AG04449 (cell line): ENCODE data around the gene HECTD1.

Experiments
- CTCF ChIA-PET: fragments of 350-600 bp; formaldehyde crosslinking; extraction: SDS; loops from one replicate; lab custom pipeline; 2021; ENCODE audit warnings: antibody characterized with exemption; lab: Yijun Ruan, JAX
- POLR2A ChIA-PET: fragments of 400-600, 350-600 bp; formaldehyde crosslinking; extraction: SDS; loops from one replicate; lab custom pipeline; 2020; ENCODE audit warnings: antibody characterized with exemption, inconsistent platforms; lab: Yijun Ruan, JAX
- DNase-seq: peaks from one replicate; pipeline ENCODE4 v3.0.0-alpha.2; 2010; ENCODE audit warnings: low read depth, low spot score
- H3K4me3 ChIP-seq: 2 replicates; pipeline ENCODE4 v1.5.1; 2011; ENCODE audit warnings: low read depth, mild to moderate bottlenecking, control low read depth, low read length
- TF ChIP-seq, protein P1 (sequence below): IDR thresholded peaks from one replicate; pipeline ENCODE4 v1.5.1; 2011; ENCODE audit warnings: mild to moderate bottlenecking, moderate library complexity, low read length, control low read depth, inconsistent platforms; ENCODE audit not compliant: insufficient read depth; ENCODE audit errors: missing control alignments

The HECTD1 gene

DNA sequence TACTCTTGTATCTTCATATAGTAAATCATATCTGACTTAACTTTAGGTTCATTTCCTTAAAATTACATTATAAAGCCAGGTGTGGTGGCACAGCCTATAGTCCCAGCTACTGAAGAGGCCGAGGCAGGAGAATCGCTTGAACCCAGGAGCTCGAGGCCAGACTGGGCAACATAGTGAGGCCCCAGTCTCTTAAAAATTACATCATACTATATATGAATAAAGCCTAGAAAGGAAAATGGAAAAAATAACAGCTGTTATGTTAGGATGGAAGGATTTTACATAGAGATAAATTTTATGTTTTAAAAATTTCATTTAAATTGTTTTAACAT is 4.2 kb downstream of the HECTD1 start:
- POLR2A ChIA-PET = no interaction called here
- no peak overlapping the region for H3K4me3 ChIP-seq
- DNase-seq = no peak
- CTCF ChIA-PET = no interaction called here
- TF ChIP-seq, protein P1, sequence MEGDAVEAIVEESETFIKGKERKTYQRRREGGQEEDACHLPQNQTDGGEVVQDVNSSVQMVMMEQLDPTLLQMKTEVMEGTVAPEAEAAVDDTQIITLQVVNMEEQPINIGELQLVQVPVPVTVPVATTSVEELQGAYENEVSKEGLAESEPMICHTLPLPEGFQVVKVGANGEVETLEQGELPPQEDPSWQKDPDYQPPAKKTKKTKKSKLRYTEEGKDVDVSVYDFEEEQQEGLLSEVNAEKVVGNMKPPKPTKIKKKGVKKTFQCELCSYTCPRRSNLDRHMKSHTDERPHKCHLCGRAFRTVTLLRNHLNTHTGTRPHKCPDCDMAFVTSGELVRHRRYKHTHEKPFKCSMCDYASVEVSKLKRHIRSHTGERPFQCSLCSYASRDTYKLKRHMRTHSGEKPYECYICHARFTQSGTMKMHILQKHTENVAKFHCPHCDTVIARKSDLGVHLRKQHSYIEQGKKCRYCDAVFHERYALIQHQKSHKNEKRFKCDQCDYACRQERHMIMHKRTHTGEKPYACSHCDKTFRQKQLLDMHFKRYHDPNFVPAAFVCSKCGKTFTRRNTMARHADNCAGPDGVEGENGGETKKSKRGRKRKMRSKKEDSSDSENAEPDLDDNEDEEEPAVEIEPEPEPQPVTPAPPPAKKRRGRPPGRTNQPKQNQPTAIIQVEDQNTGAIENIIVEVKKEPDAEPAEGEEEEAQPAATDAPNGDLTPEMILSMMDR = no peak

- TF ChIP-seq, protein P1 = no peak
- no peak for DNase-seq
- CTCF ChIA-PET = no interaction called here
- no peak overlapping the region for H3K4me3 ChIP-seq
- POLR2A ChIA-PET = interaction anchor here (0.7 kb wide), 1 partner anchor 76 kb away, joined by 4 read pairs; no protein-coding TSS in a partner anchor
Measured at GRCh38 chr14:31201111-31201510, 6.5 kb downstream of the HECTD1 start.

- no peak for DNase-seq
- CTCF ChIA-PET = no interaction called here
- TF ChIP-seq, protein P1 = no peak
- H3K4me3 ChIP-seq = no peak overlapping the region
- POLR2A ChIA-PET = interaction anchor here (0.7 kb wide), 1 partner anchor 76 kb away, joined by 4 read pairs; no protein-coding TSS in a partner anchor
Measured at GRCh38 chr14:31200702-31200990, 6.9 kb downstream of the HECTD1 start.

DNA sequence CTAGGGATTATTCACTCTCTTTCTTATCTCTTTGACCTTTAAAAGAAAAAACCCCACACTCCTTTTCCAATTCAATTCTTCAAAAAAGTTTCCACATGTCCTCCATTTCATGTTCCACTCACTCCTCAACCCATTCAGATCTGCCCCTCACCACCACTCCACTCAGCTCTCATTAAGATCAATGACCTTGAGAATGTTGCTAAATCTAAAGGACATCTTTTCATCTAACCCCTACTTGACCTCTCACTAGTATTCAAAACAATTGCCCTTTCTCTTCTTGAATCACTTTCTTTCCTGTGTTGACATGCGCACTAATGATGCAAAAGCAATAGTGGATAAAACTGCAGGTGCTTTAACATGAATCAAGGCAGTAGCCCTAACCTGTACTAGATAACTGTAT is 9.9 kb downstream of the HECTD1 start:
- ChIA-PET CTCF (interaction anchor here (6.4 kb wide), 1 partner anchor 10 kb away, joined by 43 read pairs; the partner anchor contains the start of gene HECTD1), POLR2A (no interaction called here)
- TF ChIP-seq, protein P1 = no peak
- DNase-seq = no peak
- H3K4me3 ChIP-seq = no peak overlapping the region

- TF ChIP-seq, protein P1 = no peak
- H3K4me3 ChIP-seq = no peak overlapping the region
- ChIA-PET POLR2A (interaction anchor here (1.5 kb wide), 1 partner anchor 10 kb away, joined by 4 read pairs; the partner anchor contains the start of gene HECTD1), CTCF (interaction anchor here (6.4 kb wide), 1 partner anchor 10 kb away, joined by 43 read pairs; the partner anchor contains the start of gene HECTD1)
- no peak for DNase-seq
Measured at GRCh38 chr14:31196839-31197492, 10.6 kb downstream of the HECTD1 start.

GRCh38 chr14:31194661-31195060 is 12.9 kb downstream of the HECTD1 start:
- H3K4me3 ChIP-seq = no peak overlapping the region
- ChIA-PET POLR2A (interaction anchor here (0.6 kb wide), 1 partner anchor 85 kb away, joined by 4 read pairs; no protein-coding TSS in a partner anchor), CTCF (interaction anchor here (0.9 to 6.4 kb wide), 3 partner anchors 13 to 37 kb away, joined by 3 to 43 read pairs (median 3); partner anchors contain the start of gene HECTD1)
- no peak for DNase-seq
- TF ChIP-seq, protein P1 = no peak
